Peyer's patch (tissue), 4 donors: ENCODE data around the gene XPR1.

Experiments
- POLR2A ChIP-seq, 2 donors: fragments of 450-650 bp; IDR thresholded peaks; one replicate each; pipeline ENCODE4 v1.5.1; 2017; ENCODE audit warnings: antibody characterized with exemption in 2 of 2, mild to moderate bottlenecking in 2 of 2, moderate library complexity in 2 of 2
- TF ChIP-seq, protein P1 (sequence below), 6 experiments: fragments of 450-650 bp in 4 of 6; fragments of 200-600 bp in 2 of 6; sonication (generic) in 1 of 6; IDR thresholded peaks; one replicate each; pipeline ENCODE4 v1.5.1; 2017 to 2019; ENCODE audit warnings: antibody characterized with exemption in 6 of 6, mild to moderate bottlenecking in 3 of 6, moderate library complexity in 1 of 6

DNA sequence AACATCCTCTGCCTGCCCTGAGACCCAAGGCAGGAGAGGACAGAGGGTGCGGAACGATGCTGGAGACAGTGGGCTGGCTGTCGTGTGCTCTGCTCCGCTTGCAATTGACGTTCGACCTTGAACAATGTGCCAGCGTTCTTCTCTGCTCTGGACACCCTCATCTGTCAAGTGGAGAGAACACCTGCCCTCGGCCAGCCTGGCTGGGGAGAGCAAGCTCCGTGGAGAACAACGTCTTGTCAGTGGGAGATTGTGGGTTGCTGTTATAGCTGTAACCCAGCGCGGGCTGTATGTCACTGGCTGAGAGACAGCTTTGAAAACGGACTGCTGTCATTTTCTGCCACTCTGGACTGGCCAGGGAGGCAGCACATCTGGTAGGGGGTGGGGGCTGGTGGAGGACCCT is 295.5 kb downstream of the XPR1 start:
- TF ChIP-seq, protein P1, sequence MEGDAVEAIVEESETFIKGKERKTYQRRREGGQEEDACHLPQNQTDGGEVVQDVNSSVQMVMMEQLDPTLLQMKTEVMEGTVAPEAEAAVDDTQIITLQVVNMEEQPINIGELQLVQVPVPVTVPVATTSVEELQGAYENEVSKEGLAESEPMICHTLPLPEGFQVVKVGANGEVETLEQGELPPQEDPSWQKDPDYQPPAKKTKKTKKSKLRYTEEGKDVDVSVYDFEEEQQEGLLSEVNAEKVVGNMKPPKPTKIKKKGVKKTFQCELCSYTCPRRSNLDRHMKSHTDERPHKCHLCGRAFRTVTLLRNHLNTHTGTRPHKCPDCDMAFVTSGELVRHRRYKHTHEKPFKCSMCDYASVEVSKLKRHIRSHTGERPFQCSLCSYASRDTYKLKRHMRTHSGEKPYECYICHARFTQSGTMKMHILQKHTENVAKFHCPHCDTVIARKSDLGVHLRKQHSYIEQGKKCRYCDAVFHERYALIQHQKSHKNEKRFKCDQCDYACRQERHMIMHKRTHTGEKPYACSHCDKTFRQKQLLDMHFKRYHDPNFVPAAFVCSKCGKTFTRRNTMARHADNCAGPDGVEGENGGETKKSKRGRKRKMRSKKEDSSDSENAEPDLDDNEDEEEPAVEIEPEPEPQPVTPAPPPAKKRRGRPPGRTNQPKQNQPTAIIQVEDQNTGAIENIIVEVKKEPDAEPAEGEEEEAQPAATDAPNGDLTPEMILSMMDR (IDR thresholded peaks at IDR 0.05), result no peak
- TF ChIP-seq POLR2A (IDR thresholded peaks at IDR 0.05), result no peak
